HG02588 (cell line): ENCODE results near the gene P2RX1.

Source experiments
- ATAC-seq: cut with Tn5 transposase; IDR thresholded peaks from one replicate; pipeline ENCODE4 v1.9.1; 2021; ENCODE audit warnings: mild to moderate bottlenecking, moderate library complexity; ENCODE audit not compliant: unreplicated experiment

The P2RX1 gene

DNA sequence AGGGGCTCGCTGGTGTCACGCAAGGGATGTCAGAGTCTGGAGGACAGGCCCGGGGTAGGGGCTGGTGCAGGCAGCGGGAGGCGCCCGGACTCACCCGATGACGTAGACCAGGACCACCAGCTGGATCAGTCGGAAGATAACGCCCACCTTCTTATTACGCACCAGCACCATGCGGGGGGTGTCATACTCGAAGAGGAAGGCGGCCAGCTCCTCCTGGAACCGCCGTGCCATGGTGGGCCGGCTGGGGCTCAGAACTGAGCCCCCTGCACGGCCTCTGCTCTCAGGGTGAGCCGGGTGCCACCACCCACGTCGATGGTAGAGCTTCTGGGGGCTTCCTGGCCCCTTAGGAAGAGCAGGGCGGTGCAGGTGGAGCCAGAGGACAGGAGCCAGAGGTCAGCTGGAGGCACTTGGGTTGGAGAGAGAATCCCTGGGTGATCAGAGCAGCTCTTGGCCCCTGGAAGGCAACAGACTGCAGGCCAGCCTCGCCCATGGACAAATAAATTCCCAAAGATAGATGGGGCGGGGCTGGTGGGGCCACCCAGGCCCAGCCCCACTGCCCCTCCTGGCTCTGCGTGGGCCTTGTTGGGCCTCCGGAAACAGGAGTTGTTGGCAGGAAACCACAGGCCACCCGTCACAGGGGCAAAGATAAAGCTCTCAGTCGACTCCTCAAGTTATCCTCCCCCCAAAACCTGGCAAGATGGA is at the start of gene P2RX1:
Gene P2RX1 (minus strand): TSS at position 471 of the 702 bp plus-strand sequence. CDS start 240 bp downstream, at position 231.
- no peak for ATAC-seq

GRCh38 chr17:3965118-3965800 is 49.0 kb upstream of the P2RX1 start:
- peak; percentile 39 for ATAC-seq

DNA sequence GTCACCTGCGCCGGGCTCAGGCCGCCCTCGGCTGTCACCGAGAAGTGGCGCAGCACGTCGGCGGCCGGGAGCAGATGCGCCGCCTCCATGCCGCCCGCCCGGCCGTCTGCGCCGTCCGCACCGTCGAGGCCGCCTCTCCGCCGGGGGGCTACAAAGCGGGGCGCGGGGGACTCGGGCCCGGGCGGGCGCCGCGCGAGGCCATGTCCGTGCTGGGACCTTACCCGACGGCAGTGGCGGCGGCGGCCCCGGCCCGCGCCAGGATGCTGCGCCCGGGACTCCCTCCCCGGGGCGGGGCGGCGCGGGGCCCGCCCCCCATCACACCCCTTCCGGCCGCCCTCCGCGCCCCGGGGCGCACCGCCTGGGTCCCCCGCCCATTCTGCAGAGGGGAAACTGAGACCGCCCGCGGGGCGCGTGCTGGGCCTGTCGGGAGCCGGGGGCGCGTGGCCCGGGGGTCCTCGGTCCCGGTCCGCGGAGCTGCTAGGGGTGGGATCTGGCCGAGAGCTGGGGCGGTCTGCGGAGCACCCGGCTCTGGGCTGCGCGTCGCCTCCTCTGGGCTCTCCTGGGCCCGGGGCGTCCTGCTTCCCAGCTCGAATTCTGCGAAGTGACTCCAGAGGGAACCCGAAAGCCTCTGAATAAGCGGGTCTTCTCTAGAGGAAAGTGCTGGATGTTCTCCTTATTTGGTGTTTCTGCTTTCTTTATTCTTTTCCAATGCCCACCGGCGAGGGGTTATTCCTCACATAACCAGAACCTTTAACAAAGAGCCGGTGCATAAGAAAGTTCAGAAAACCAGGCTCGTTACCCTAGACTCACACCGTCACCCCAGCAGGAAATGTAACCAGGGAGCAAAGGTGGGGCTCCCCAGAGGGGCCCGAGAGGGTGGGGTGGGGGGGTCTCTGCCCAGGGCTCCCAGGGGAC is 48.2 kb upstream of the P2RX1 start, which contains the start of gene ATP2A3:
Gene ATP2A3 (minus strand): TSS at position 235 of the 915 bp plus-strand sequence. CDS start 146 bp downstream, at position 89.
- peak; percentile 46 for ATAC-seq

- peak; percentile 3 for ATAC-seq
Observed at GRCh38 chr17:3963237-3964201, 47.3 kb upstream of the P2RX1 start.

GRCh38 chr17:3962965-3963236 is 46.6 kb upstream of the P2RX1 start:
- ATAC-seq: no peak

DNA sequence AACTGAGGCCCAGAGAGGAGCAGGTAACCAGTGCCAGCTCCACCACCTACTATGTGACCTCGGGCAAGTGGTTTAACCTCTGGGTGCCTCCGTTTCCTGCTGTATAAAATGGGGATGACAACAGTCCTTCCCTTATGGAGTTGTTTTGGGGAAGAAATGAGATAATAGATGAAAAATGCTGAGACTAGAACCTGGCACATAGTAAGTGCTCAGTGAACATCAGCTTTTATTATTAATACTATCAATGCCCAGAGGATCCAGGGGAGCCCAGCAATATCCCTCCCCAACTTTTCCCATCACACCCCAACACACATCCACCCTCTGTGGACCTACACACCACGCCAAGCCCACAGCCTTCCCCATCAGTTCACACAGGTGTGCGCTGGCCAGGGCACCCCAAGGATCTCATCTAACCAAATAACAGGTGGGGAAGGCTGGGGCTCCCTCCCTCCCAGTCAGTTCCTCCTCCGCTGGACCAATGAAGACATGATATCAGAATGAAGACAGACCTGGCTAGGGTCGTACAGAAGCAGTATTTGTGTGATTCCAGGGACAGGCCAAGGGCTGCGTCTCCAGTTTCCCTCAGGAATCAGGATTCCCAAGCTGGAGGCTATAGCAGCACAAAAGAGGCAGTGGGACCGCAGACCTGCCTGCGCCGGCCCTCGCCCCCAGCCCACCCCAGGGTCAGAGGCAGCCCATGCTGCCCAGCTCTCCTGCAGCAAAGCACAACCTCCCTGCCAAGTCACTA is 46.1 kb upstream of the P2RX1 start:
- no peak for ATAC-seq

GRCh38 chr17:3961564-3962047 is 45.3 kb upstream of the P2RX1 start:
- peak; percentile 31 for ATAC-seq

GRCh38 chr17:3960764-3961163 is 44.5 kb upstream of the P2RX1 start:
- no peak for ATAC-seq

- ATAC-seq: no peak
Observed at GRCh38 chr17:3959921-3960601, 43.8 kb upstream of the P2RX1 start.

- no peak for ATAC-seq
Observed at GRCh38 chr17:3959295-3959899, 43.1 kb upstream of the P2RX1 start.

- no peak for ATAC-seq
Observed at GRCh38 chr17:3957735-3958599, 41.7 kb upstream of the P2RX1 start.

DNA sequence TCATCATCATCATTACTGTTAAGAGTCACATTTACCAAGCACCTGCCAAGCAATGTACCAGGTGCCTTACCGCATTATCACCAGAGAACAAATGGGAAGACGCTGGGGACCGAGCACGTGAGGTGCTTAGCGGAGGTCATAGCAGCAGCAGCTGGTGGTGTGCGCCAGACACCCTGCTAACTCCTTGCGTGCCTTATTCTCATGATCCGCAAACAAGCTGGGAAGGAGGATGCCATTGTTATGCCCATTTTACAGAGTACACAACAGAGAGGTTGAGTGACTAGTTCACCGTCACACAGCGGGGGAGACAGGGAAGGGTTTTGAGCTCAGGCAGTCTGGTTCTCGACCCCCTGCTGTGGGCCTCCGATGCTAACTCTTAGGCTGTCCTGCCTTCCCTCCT is 40.7 kb upstream of the P2RX1 start:
- no peak for ATAC-seq

GRCh38 chr17:3956327-3956957 is 40.2 kb upstream of the P2RX1 start:
- no peak for ATAC-seq

GRCh38 chr17:3955673-3955988 is 39.4 kb upstream of the P2RX1 start:
- ATAC-seq: no peak

DNA sequence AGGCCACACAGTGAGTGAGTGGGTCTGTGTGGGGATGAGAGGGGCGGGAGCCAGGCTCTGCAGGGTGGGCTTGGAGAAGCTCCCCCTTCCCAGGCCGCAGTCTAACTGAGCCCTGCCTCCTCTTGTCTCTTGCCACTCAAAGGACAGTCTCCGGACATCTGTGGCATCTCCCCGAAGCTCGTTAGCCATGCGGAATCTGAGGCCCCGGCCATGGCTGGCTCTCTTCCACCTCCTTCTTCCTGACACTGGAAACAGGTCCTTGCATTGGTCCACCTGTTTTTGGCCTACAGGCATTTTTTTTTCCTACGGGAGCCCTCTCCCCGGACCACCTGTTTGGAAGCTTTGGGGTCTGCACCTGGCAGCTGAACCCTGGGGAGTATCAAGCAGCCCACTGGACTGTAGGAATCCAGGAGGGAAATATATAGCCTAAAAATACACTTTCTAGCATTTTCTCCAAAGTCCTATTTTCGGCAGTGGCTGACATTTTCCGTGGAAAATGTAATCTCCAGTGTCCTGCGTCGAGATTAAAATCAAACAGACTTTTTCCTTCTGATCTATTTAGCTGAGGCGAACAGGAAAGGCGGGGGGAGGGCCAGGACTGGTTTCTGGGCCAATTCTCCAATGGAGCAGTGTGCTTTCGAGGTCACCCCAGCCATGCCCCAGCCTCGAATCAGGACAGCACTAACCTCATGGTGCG is 38.9 kb upstream of the P2RX1 start:
- no peak for ATAC-seq

GRCh38 chr17:3954086-3954485 is 37.8 kb upstream of the P2RX1 start:
- ATAC-seq: no peak

DNA sequence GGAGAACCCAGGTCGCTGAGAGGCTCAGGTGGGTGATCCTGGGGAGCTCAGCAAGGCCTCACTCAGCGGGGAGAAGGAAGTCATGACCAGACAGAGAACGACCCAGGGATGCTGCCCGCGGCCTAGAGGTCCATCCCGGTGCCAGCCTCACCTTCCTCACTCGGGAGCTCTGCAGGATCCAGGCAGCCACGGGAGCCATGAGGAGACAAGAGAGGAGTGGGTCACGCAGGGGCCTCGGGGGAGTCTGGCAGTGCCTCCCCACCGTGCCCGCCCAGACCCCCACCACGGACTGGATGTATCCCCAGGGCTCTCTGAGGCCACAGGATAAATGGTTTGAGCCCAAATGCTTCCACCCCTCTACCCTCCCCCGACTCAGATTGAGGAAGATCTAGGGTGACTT is 37.3 kb upstream of the P2RX1 start:
- ATAC-seq: no peak
